IMR-90 (cell line): ENCODE measurements around the gene FGF7. TPM values are rescaled to one million over a fixed set of nuclear protein-coding genes. Genes with fewer than 3 reads are reported as not detected.
"Not testable (repeated sequence)": the region's sequence is repeated elsewhere in the genome, so short reads cannot be mapped to it uniquely, and the experiment has no call there.

ENCODE experiments used
- ATAC-seq: fragments of 200-7000 bp; cut with Tn5 transposase; 2 replicates; pipeline ENCODE4 v1.9.1; 2020; ENCODE audit warnings: low read depth, mild to moderate bottlenecking, moderate library complexity
- BruUV-seq: library from RNA; stranded (reverse); fragments of 400-500 nt; replicated peaks from 2 replicates; lab custom pipeline; 2021; lab: Mats Ljungman, UMichigan
- CTCF ChIA-PET: fragments of 300-600 bp; formaldehyde crosslinking; extraction: SDS; loops from one replicate; lab custom pipeline; 2021; ENCODE audit warnings: antibody characterized with exemption; lab: Yijun Ruan, JAX
- POLR2A ChIA-PET: fragments of 300-600 bp; sonication (Branson Sonifier 250); formaldehyde crosslinking; loops from one replicate; lab custom pipeline; 2022; ENCODE audit warnings: antibody characterized with exemption; ENCODE audit not compliant: unreplicated experiment; lab: Charles Lee
- DNase-seq: peaks from one replicate; pipeline ENCODE4 v3.0.0; 2013
- H2AFZ ChIP-seq: replicated peaks from 2 replicates; pipeline ENCODE3; 2013; ENCODE audit warnings: low read length, mild to moderate bottlenecking; ENCODE audit not compliant: poor library complexity
- H2AK5ac ChIP-seq: 2 replicates; pipeline ENCODE4 v1.6.1; 2013; ENCODE audit warnings: low read depth, low read length, inconsistent platforms
- H2AK9ac ChIP-seq: replicated peaks from 2 replicates; pipeline ENCODE3; 2013; ENCODE audit warnings: mild to moderate bottlenecking, low read depth, low read length, moderate library complexity; ENCODE audit not compliant: poor library complexity
- H2BK120ac ChIP-seq: 2 replicates; pipeline ENCODE4 v1.6.1; 2013; ENCODE audit warnings: low read depth, low read length, inconsistent platforms
- H2BK15ac ChIP-seq: 3 replicates; pipeline ENCODE4 v1.6.1; 2013; ENCODE audit warnings: low read depth, low read length, inconsistent platforms
- H2BK20ac ChIP-seq: 2 replicates; pipeline ENCODE4 v1.6.1; 2013; ENCODE audit warnings: low read depth, mild to moderate bottlenecking, inconsistent platforms, low read length, moderate library complexity
- H2BK5ac ChIP-seq: 2 replicates; pipeline ENCODE4 v1.6.1; 2013; ENCODE audit warnings: mild to moderate bottlenecking, low read depth, low read length, inconsistent platforms; ENCODE audit not compliant: poor library complexity, severe bottlenecking
- H3K14ac ChIP-seq: replicated peaks from 2 replicates; pipeline ENCODE4 v1.6.1; 2013; ENCODE audit warnings: low read depth, low read length, inconsistent platforms
- H3K18ac ChIP-seq: 2 replicates; pipeline ENCODE4 v1.6.1; 2013; ENCODE audit warnings: low read depth, low read length, control low read depth
- H3K23ac ChIP-seq: 2 replicates; pipeline ENCODE4 v1.6.1; 2013; ENCODE audit warnings: low read depth, low read length, inconsistent platforms
- H3K27ac ChIP-seq: 2 replicates; pipeline ENCODE4 v1.5.1; 2013; ENCODE audit warnings: mild to moderate bottlenecking, control low read depth, low read length; ENCODE audit not compliant: insufficient read depth
- H3K27me3 ChIP-seq: 2 replicates; pipeline ENCODE4 v1.6.1; 2013; ENCODE audit warnings: low read length; ENCODE audit not compliant: control insufficient read depth, insufficient read depth
- H3K36me3 ChIP-seq: 2 replicates; pipeline ENCODE4 v1.6.1; 2013; ENCODE audit warnings: low read length, mixed read lengths; ENCODE audit not compliant: control insufficient read depth, insufficient read depth
- H3K4ac ChIP-seq: 2 replicates; pipeline ENCODE4 v1.6.1; 2013; ENCODE audit warnings: low read depth, low read length, inconsistent platforms
- H3K4me1 ChIP-seq: 2 replicates; pipeline ENCODE4 v1.6.1; 2013; ENCODE audit warnings: low read length, mixed read lengths; ENCODE audit not compliant: control insufficient read depth, insufficient read depth
- H3K4me2 ChIP-seq: 2 replicates; pipeline ENCODE4 v1.6.1; 2013; ENCODE audit warnings: low read depth, mild to moderate bottlenecking, control low read depth, low read length, moderate library complexity
- H3K4me3 ChIP-seq: 2 replicates; pipeline ENCODE4 v1.5.1; 2013; ENCODE audit warnings: low read depth, mild to moderate bottlenecking, control low read depth, low read length, moderate library complexity; ENCODE audit not compliant: insufficient read depth
- H3K56ac ChIP-seq: 2 replicates; pipeline ENCODE4 v1.6.1; 2013; ENCODE audit warnings: low read length, inconsistent platforms; ENCODE audit not compliant: insufficient read depth; ENCODE audit errors: extremely low read depth
- H3K79me1 ChIP-seq, 2 experiments: 2 replicates each; pipeline ENCODE4 v1.6.1; 2013; ENCODE audit warnings: low read length in 2 of 2, inconsistent platforms in 1 of 2, low read depth in 1 of 2
- H3K9ac ChIP-seq: 2 replicates; pipeline ENCODE4 v1.6.1; 2013; ENCODE audit warnings: low read depth, low read length, control low read depth
- H3K9me1 ChIP-seq: 2 replicates; pipeline ENCODE4 v1.6.1; 2013; ENCODE audit warnings: low read length, inconsistent platforms; ENCODE audit not compliant: insufficient read depth
- H3K9me3 ChIP-seq: 2 replicates; pipeline ENCODE4 v1.6.1; 2013; ENCODE audit warnings: low read length; ENCODE audit not compliant: control insufficient read depth, insufficient read depth
- H4K20me1 ChIP-seq: 2 replicates; pipeline ENCODE4 v1.6.1; 2013; ENCODE audit warnings: low read length, inconsistent platforms; ENCODE audit not compliant: insufficient read depth
- H4K5ac ChIP-seq: 2 replicates; pipeline ENCODE4 v1.6.1; 2013; ENCODE audit warnings: mild to moderate bottlenecking, low read depth, low read length, control low read depth
- H4K8ac ChIP-seq, 2 experiments: 2 replicates each; pipeline ENCODE4 v1.6.1; 2013; ENCODE audit warnings: low read depth in 2 of 2, low read length in 2 of 2, control low read depth in 1 of 2, inconsistent platforms in 1 of 2
- H4K91ac ChIP-seq: 2 replicates; pipeline ENCODE4 v1.6.1; 2013; ENCODE audit warnings: low read depth, low read length, inconsistent platforms; ENCODE audit not compliant: insufficient read depth
- WGBS, 2 experiments: methylation state at CpG; one replicate each; pipeline versions ENCODE4 v1.1.5 to v1.1.7; 2013; ENCODE audit warnings: missing lambda C conversion rate in 2 of 2; ENCODE audit not compliant: insufficient read length in 1 of 2; ENCODE audit errors: extremely low coverage in 2 of 2; 5-methylcytosine and 5-hydroxymethylcytosine counted together
- dilution Hi-C: fragments of 300-500 bp; cut with HindIII; formaldehyde crosslinking; loops from one replicate; pipeline ENCODE4 v1.14.3; 2018; ENCODE audit warnings: low sequenced_read_pairs; ENCODE audit not compliant: unreplicated experiment
- in situ Hi-C: fragments of 300-500 bp; cut with MboI; formaldehyde crosslinking; loops from 3 replicates; pipeline ENCODE4 v1.14.3; 2019; ENCODE audit warnings: low sequenced_read_pairs, inconsistent platforms, mixed read lengths
- intact Hi-C: fragments of 100-400 bp; cut with micrococcal nuclease; formaldehyde crosslinking; loops from 2 replicates; pipeline ENCODE4 v1.10.0; 2022
- polyA plus RNA-seq, 3 experiments: library from polyadenylated mRNA; depleted of rRNA; stranded (reverse); fragments of >200 nt; gene quantifications; 2 replicates each; pipeline ENCODE4 v1.2.3, GENCODE V29; 2012; ENCODE audit warnings: low replicate concordance in 1 of 3
- total RNA-seq: library from RNA; depleted of rRNA; stranded (reverse); fragments of >200 nt; gene quantifications from 2 replicates; pipeline ENCODE4 v1.2.3, GENCODE V29; 2012
- TF ChIP-seq, protein P1 (sequence below): conservative IDR thresholded peaks from 2 replicates; pipeline ENCODE4 v1.5.1; 2012; ENCODE audit warnings: mild to moderate bottlenecking, low read depth, low read length, improper control_type of control experiment

FGF7 gene
- total and polyA plus RNA-seq, 2 of the 4 experiments (the other 2 are of a cell fraction) = 27.3 to 34.8 TPM

DNA sequence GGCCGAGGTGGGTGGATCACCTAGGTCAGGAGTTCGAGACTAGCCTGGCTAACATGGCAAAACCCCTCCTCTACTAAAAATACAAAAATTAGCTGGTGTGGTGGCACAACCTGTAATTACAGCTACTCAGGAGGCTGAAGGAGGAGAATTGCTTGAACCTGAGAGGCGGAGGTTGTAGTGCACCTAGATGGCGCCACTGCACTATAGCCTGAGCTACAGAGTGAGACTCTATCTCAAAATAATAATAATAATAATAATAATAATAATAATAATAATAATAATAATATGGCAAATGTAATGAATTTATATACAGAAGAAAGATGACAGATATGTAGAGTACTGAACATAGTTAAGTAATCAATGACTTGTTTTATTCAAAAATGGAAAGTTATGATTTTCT lies 48.2 kb downstream of the FGF7 start:
- TF ChIP-seq, protein P1, sequence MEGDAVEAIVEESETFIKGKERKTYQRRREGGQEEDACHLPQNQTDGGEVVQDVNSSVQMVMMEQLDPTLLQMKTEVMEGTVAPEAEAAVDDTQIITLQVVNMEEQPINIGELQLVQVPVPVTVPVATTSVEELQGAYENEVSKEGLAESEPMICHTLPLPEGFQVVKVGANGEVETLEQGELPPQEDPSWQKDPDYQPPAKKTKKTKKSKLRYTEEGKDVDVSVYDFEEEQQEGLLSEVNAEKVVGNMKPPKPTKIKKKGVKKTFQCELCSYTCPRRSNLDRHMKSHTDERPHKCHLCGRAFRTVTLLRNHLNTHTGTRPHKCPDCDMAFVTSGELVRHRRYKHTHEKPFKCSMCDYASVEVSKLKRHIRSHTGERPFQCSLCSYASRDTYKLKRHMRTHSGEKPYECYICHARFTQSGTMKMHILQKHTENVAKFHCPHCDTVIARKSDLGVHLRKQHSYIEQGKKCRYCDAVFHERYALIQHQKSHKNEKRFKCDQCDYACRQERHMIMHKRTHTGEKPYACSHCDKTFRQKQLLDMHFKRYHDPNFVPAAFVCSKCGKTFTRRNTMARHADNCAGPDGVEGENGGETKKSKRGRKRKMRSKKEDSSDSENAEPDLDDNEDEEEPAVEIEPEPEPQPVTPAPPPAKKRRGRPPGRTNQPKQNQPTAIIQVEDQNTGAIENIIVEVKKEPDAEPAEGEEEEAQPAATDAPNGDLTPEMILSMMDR = peak; percentile 27; the same call in 1 of the 2 replicates
- H2BK20ac ChIP-seq, H3K14ac ChIP-seq, H3K56ac ChIP-seq, H3K4ac ChIP-seq, H3K4me1 ChIP-seq, BruUV-seq, in situ Hi-C loops, H2BK120ac ChIP-seq, H3K9me1 ChIP-seq, intact Hi-C loops, H3K18ac ChIP-seq, H3K27me3 ChIP-seq, DNase-seq, CTCF ChIA-PET, POLR2A ChIA-PET, H3K9me3 ChIP-seq, H3K4me2 ChIP-seq, H4K91ac ChIP-seq, dilution Hi-C loops, H3K9ac ChIP-seq, H3K27ac ChIP-seq, H4K20me1 ChIP-seq, H4K5ac ChIP-seq, H2AK5ac ChIP-seq, H2AFZ ChIP-seq, H2AK9ac ChIP-seq, H3K4me3 ChIP-seq, ATAC-seq, H3K23ac ChIP-seq: not testable (repeated sequence)
- Histone ChIP-seq H3K36me3 (peaks cover 16% of the 10 kb centered on the region), H2BK5ac (peak overlapping the region; percentile 14), H2BK15ac (peak overlapping the region; percentile 33; the same call in 1 of the 3 replicates), H3K79me1 (peaks cover 12 to 16% of the 10 kb centered on the region in 2 experiments), H4K8ac (peak overlapping the region in 1 of 2 experiments; percentile 42; a peak in 1 of 4 replicates)
- WGBS, 2 experiments = no CpG with 5 or more reads among the region's 4 CpGs
